Activated CD8-positive, alpha-beta T cell treated with anti-CD3 and anti-CD28 coated beads for 36 hours (primary cell): ENCODE data around the gene SIRT7. TPM values are rescaled to one million over a fixed set of nuclear protein-coding genes. Genes with fewer than 3 reads are reported as not detected.

Source experiments
- ATAC-seq: fragments of 200-7000 bp; cut with Tn5 transposase; one replicate; pipeline ENCODE4 v1.10.0; 2021; ENCODE audit warnings: mild to moderate bottlenecking, moderate library complexity
- CTCF ChIA-PET: fragments of 350-600 bp; sonication (Branson Sonifier 250); formaldehyde crosslinking; loops from one replicate; lab custom pipeline; 2021; ENCODE audit warnings: antibody characterized with exemption; lab: Charles Lee
- POLR2A ChIA-PET: fragments of 350-600 bp; sonication (Branson Sonifier 250); formaldehyde crosslinking; loops from one replicate; lab custom pipeline; 2021; ENCODE audit warnings: antibody characterized with exemption; lab: Charles Lee
- DNase-seq: peaks from one replicate; pipeline ENCODE4 v3.0.0-alpha.2; 2020
- H3K27ac Mint-ChIP-seq: one replicate; pipeline ENCODE4 v1.8.0; 2021; ENCODE audit warnings: mild to moderate bottlenecking, mixed read lengths
- H3K27me3 Mint-ChIP-seq: one replicate; pipeline ENCODE4 v1.8.0; 2021; ENCODE audit warnings: mixed read lengths
- H3K36me3 Mint-ChIP-seq: one replicate; pipeline ENCODE4 v1.8.0; 2021; ENCODE audit warnings: low read depth, mixed read lengths
- H3K4me1 Mint-ChIP-seq: one replicate; pipeline ENCODE4 v1.8.0; 2021; ENCODE audit warnings: low read depth, mixed read lengths
- H3K4me3 Mint-ChIP-seq: one replicate; pipeline ENCODE4 v1.8.0; 2021; ENCODE audit warnings: mild to moderate bottlenecking, moderate library complexity, mixed read lengths
- H3K9me3 Mint-ChIP-seq: one replicate; pipeline ENCODE4 v1.8.0; 2021; ENCODE audit warnings: mixed read lengths
- intact Hi-C: fragments of 100-400 bp; cut with micrococcal nuclease; formaldehyde crosslinking; loops from one replicate; pipeline ENCODE4 v1.10.0; 2022
- total RNA-seq, 2 experiments: library from RNA; stranded (reverse); gene quantifications; one replicate each; pipeline ENCODE4 v1.2.3, GENCODE V29; 2021
- TF ChIP-seq, protein P1 (sequence below): fragments of 200-600 bp; IDR thresholded peaks from one replicate; pipeline ENCODE4 v1.8.0; 2022; ENCODE audit warnings: antibody characterized with exemption, mild to moderate bottlenecking

The SIRT7 gene
- total RNA-seq, 2 experiments from 2014 or later = 28.1 to 32.0 TPM

DNA sequence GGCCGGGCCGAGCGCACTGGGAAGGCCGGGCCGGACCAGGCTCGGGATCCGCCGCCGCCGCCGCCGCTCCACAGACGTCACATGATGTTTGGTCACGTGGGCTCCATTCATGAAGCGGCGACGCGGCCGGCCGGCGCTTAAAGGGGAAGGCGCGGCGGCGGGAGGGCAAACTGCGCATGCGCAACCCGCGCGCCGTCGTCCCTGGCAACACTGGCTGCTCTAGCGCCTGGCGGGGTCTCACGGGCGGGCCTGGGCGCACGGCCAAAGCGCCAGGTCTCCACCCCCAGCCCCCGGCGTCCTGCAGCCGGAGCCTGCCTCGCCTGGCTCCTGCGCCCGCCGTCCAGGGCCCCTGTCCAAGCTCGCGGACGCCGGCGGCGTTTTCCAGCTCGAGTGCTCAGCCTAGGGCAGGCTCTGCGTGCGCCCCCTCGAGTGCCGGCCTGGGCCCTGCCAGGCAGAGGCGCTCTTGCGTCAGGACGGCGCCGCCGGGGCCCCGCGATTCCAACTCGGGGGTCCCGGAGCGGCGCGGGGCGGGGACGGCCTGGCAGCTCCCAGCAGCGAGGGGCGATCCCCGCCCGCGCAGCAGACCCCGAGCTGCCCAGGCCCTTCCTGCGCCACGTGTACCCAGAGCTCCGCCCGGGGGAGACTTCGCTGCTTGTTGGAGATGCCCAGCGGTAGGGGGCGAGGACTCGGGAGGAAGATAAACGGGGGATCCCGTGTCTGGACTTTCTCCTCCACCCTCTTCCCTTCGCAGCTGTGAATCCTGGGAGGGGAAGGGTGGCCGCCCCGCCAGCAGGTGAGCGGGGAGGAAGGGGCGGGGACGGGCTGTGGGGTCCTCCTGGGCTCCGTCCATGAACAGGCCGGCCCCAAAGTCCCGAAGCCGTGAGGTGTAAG lies 9.9 kb upstream of the SIRT7 start, which contains the start of gene MAFG:
TSS of gene MAFG (minus strand) at position 83 of the 891 bp plus-strand sequence. CDS start 4,550 bp downstream, outside the sequence.
- H3K4me1 Mint-ChIP-seq = peaks cover 34% of the 10 kb centered on the region

DNA sequence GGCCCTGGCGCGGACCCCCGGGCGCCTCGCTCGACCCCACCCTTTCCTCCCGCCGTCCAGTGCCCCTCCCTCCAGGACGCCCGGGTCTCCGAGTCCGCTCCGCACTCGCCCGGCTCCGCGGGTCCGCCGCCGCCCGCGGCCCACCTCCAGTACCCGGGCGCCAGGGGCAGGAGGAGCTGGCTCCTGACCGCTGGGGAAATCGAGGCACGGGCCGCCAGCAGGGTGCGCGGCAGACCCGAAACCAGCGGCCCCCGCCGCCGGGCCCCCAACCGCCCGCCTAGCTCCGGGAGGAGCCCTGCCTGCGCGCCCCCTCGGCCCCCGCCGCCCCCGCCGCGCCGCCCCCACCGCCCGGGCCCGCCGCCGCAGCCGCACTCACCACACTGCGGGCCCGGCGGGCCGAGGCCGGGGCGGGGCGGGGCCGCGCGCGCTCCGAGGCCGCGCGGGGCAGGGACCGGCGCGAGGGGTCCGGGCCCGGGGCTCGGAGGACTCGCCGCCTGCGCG lies 9.2 kb upstream of the SIRT7 start:
- TF ChIP-seq, protein P1, sequence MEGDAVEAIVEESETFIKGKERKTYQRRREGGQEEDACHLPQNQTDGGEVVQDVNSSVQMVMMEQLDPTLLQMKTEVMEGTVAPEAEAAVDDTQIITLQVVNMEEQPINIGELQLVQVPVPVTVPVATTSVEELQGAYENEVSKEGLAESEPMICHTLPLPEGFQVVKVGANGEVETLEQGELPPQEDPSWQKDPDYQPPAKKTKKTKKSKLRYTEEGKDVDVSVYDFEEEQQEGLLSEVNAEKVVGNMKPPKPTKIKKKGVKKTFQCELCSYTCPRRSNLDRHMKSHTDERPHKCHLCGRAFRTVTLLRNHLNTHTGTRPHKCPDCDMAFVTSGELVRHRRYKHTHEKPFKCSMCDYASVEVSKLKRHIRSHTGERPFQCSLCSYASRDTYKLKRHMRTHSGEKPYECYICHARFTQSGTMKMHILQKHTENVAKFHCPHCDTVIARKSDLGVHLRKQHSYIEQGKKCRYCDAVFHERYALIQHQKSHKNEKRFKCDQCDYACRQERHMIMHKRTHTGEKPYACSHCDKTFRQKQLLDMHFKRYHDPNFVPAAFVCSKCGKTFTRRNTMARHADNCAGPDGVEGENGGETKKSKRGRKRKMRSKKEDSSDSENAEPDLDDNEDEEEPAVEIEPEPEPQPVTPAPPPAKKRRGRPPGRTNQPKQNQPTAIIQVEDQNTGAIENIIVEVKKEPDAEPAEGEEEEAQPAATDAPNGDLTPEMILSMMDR = no peak
- H3K9me3 Mint-ChIP-seq = no peaks in the 10 kb centered on the region
- H3K4me1 Mint-ChIP-seq = peaks cover 30% of the 10 kb centered on the region
- CTCF ChIA-PET = interaction anchor here (0.9 to 5.1 kb wide), 10 partner anchors 10 to 103 kb away, joined by 3 to 23 read pairs (median 4); partner anchors contain the start of genes CENPX, PYCR1 and SIRT7
- peaks cover 2% of the 10 kb centered on the region for H3K36me3 Mint-ChIP-seq
- peaks cover 5% of the 10 kb centered on the region for H3K27me3 Mint-ChIP-seq
- DNase-seq (no peak), ATAC-seq (peak; percentile 1)
- POLR2A ChIA-PET = interaction anchor here (0.8 to 4.1 kb wide), 13 partner anchors 9 to 224 kb away, joined by 3 to 20 read pairs (median 4); partner anchors contain the start of genes ALYREF, ANAPC11, ARHGDIA and ASPSCR1
- intact Hi-C loops = no loop called here
- H3K27ac Mint-ChIP-seq = no peak overlapping the region
- H3K4me3 Mint-ChIP-seq = peak overlapping the region; percentile 74

More for the DNA sequence above, 9.9 kb upstream of the SIRT7 start, which contains the start of gene MAFG:
- POLR2A ChIA-PET = interaction anchor here (0.8 to 4.1 kb wide), 17 partner anchors 8 to 225 kb away, joined by 3 to 20 read pairs (median 3); partner anchors contain the start of genes ALYREF, ANAPC11, ARHGDIA and ASPSCR1
- H3K4me3 Mint-ChIP-seq = peak within 1 kb of the TSS; percentile 80
- H3K36me3 Mint-ChIP-seq = peaks cover 6% of the 10 kb centered on the region
- peak within 1 kb of the TSS; percentile 79 for H3K27ac Mint-ChIP-seq
- DNase-seq (peak; percentile 93), ATAC-seq (peak; percentile 74)
- CTCF ChIA-PET = interaction anchor here (0.9 to 5.1 kb wide), 12 partner anchors 9 to 102 kb away, joined by 3 to 23 read pairs (median 4); partner anchors contain the start of genes CENPX and PYCR1
- intact Hi-C loops = no loop called here
- TF ChIP-seq, protein P1 = peak; percentile 65
- no peaks in the 10 kb centered on the region for H3K9me3 Mint-ChIP-seq
- peaks cover 5% of the 10 kb centered on the region for H3K27me3 Mint-ChIP-seq

DNA sequence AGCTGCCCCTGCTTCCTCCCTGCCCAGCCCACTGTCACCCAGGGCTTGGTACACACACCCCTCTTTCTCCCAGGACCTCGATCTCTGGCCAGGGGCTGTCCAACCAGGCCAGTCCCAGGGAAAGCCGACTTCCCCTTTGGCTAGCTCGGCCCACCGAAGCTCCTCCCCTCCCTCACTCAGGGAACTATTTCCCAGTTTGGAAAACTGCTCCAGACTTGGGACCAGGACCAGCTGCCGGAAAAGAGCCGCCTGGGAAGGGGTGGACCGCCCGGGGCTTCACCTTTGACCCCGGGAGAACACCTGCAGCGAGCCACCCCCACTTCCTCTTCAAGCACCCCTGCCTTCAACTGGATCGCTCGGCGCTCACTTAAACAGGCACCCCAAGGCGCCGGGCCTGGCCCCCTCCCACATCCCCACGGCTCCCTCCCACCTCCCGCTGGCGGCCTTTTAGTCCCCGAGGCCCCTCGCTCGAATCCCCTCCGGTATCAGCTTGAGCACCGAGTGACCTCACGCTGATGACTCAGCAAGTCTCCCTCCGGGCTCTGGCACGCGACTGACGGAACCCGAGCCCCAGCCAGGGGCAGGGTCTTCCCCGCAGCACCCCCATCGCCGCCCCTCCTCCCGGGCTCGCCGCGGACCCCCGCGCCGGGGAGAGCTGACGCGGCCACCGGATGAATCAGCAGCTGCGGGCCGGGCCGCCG lies 8.6 kb upstream of the SIRT7 start:
- Mint-ChIP-seq H3K27me3 (peaks cover 5% of the 10 kb centered on the region), H3K4me1 (peaks cover 27% of the 10 kb centered on the region), H3K36me3 (no peaks in the 10 kb centered on the region), H3K4me3 (peak overlapping the region; percentile 80), H3K9me3 (no peaks in the 10 kb centered on the region), H3K27ac (peak overlapping the region; percentile 79)
- intact Hi-C loops = no loop called here
- peak; percentile 15 for ATAC-seq
- POLR2A ChIA-PET = interaction anchor here (0.9 to 4.1 kb wide), 13 partner anchors 10 to 223 kb away, joined by 3 to 20 read pairs (median 3); partner anchors contain the start of genes ASPSCR1, DUS1L, FASN and MRPL12
- CTCF ChIA-PET = interaction anchor here (1.1 to 5.1 kb wide), 5 partner anchors 9 to 104 kb away, joined by 3 to 23 read pairs (median 5); partner anchors contain the start of genes CENPX and SIRT7
- peak; percentile 76 for DNase-seq
- TF ChIP-seq, protein P1 = no peak

DNA sequence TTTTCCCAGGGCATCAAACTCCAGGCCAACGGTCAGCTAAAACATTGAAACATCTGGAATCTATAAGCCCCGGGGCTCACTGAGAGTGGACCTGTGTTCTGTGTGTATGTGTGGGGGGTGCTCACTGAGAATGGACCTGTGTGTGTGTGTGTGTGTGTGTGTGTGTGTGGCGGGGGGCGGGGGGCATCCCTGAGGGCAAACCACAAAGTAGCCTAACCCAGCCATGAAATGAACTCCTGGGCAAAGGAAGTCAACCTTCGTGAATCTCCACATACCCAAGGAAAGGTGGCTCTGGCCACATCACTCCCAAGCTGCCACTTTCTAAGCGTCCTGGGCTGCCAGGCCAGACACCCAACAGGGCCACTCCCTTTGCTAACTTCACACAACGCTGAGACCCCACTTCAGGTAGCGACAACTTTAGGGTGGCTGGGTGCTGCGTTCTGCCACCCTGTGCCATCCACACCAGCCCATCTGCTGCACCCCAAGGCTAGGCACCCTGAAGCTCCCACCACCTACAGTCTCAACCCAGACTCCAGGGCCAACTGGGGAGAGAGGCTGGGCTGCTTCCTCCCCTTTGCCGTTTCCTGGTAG lies 8.0 kb upstream of the SIRT7 start:
- Mint-ChIP-seq H3K4me3 (peak overlapping the region; percentile 80), H3K27ac (peak overlapping the region; percentile 79), H3K27me3 (peaks cover 5% of the 10 kb centered on the region), H3K9me3 (no peaks in the 10 kb centered on the region), H3K4me1 (peaks cover 23% of the 10 kb centered on the region), H3K36me3 (no peaks in the 10 kb centered on the region)
- no peak for ATAC-seq
- intact Hi-C loops = no loop called here
- DNase-seq = no peak
- TF ChIP-seq, protein P1 = no peak
- ChIA-PET CTCF (interaction anchor here (1.1 to 5.1 kb wide), 5 partner anchors 9 to 229 kb away, joined by 3 to 23 read pairs (median 4); partner anchors contain the start of genes CENPX and SIRT7), POLR2A (interaction anchor here (0.9 to 4.1 kb wide), 10 partner anchors 9 to 139 kb away, joined by 3 to 20 read pairs (median 5); partner anchors contain the start of genes DUS1L, PCYT2, PYCR1 and SIRT7)
